Suprapubic skin (tissue), 4 donors: ENCODE data around the gene TAS1R2.

Experiments
- EP300 ChIP-seq: sonication (generic); formaldehyde crosslinking; IDR thresholded peaks from one replicate; pipeline ENCODE4 v1.6.1; 2017; ENCODE audit warnings: antibody characterized with exemption
- POLR2A ChIP-seq, 2 donors: fragments of 450-650 bp; IDR thresholded peaks; one replicate each; pipeline ENCODE4 v1.6.1; 2017; ENCODE audit warnings: antibody characterized with exemption in 2 of 2, mild to moderate bottlenecking in 2 of 2, moderate library complexity in 2 of 2
- POLR2AphosphoS5 ChIP-seq, 3 donors: sonication (generic); formaldehyde crosslinking; IDR thresholded peaks; one replicate each; pipeline ENCODE4 v1.6.1; 2017; ENCODE audit warnings: antibody characterized with exemption in 3 of 3
- TF ChIP-seq, protein P1 (sequence below), 2 donors: fragments of 200-600 bp in 1 of 2; fragments of 450-650 bp in 1 of 2; sonication (generic) in 1 of 2; IDR thresholded peaks; one replicate each; pipeline ENCODE4 v1.5.1; 2016 to 2019; ENCODE audit warnings: antibody characterized with exemption in 2 of 2, mild to moderate bottlenecking in 1 of 2, moderate library complexity in 1 of 2

DNA sequence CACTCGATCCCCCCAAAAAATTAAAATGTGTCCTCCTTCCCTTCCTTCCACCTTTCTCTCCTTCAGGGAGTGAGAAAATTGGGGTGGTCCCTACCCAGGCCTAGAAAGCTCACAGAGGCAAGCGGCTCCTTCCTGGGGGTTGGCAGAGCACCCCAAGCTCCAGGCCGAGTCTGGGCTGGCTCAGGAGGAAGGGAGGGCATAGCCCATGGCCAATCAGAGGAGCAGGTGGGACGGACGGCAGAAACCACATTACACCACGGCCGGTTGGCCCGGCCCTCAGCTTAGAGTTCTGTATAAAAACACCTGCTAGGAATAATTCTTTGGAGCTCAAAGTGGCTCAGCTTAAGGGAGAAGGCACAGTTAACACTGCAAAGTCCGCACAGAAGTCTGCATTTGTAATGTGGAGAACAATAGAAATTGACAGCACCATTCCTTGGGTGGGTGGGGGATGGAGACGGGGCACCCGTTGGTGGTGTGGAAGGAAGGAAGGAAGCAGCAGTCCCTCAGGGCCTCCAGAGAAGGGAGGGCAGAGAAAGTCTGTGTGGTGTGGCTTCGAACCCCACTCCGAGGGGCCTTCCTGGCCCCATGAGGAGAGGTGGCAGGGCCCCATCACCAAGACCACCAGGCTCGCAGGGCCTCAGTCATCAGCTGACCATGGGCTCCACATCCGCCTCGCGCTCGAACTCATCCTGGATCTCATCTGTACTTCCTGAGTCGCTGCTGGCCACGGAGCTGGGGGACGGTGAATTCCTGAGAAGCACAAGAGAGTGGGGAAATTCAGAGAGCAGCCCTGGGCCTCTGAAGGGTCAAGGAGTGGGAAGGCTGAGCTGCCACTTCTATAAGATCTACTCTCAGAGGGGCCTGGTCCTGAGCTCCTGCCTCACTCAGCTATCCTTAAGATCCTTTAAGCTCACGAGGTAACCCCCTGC lies 48.7 kb upstream of the TAS1R2 start:
- TF ChIP-seq, protein P1, sequence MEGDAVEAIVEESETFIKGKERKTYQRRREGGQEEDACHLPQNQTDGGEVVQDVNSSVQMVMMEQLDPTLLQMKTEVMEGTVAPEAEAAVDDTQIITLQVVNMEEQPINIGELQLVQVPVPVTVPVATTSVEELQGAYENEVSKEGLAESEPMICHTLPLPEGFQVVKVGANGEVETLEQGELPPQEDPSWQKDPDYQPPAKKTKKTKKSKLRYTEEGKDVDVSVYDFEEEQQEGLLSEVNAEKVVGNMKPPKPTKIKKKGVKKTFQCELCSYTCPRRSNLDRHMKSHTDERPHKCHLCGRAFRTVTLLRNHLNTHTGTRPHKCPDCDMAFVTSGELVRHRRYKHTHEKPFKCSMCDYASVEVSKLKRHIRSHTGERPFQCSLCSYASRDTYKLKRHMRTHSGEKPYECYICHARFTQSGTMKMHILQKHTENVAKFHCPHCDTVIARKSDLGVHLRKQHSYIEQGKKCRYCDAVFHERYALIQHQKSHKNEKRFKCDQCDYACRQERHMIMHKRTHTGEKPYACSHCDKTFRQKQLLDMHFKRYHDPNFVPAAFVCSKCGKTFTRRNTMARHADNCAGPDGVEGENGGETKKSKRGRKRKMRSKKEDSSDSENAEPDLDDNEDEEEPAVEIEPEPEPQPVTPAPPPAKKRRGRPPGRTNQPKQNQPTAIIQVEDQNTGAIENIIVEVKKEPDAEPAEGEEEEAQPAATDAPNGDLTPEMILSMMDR (IDR thresholded peaks at IDR 0.05): no peak
- TF ChIP-seq POLR2A (IDR thresholded peaks at IDR 0.05) (no peak), EP300 (no peak), POLR2AphosphoS5 (IDR thresholded peaks at IDR 0.05) (no peak)
